ENCODE measurements around the gene TSPAN14. TPM values are rescaled to one million over a fixed set of nuclear protein-coding genes. Genes with fewer than 3 reads are reported as not detected.
A peak's percentile ranks its signal among the peaks of the same experiment; 100 is the strongest.

TSPAN14 gene
- polyA plus RNA-seq, 10 donors = 35.8 to 53.1 (median 46.3) TPM

DNA sequence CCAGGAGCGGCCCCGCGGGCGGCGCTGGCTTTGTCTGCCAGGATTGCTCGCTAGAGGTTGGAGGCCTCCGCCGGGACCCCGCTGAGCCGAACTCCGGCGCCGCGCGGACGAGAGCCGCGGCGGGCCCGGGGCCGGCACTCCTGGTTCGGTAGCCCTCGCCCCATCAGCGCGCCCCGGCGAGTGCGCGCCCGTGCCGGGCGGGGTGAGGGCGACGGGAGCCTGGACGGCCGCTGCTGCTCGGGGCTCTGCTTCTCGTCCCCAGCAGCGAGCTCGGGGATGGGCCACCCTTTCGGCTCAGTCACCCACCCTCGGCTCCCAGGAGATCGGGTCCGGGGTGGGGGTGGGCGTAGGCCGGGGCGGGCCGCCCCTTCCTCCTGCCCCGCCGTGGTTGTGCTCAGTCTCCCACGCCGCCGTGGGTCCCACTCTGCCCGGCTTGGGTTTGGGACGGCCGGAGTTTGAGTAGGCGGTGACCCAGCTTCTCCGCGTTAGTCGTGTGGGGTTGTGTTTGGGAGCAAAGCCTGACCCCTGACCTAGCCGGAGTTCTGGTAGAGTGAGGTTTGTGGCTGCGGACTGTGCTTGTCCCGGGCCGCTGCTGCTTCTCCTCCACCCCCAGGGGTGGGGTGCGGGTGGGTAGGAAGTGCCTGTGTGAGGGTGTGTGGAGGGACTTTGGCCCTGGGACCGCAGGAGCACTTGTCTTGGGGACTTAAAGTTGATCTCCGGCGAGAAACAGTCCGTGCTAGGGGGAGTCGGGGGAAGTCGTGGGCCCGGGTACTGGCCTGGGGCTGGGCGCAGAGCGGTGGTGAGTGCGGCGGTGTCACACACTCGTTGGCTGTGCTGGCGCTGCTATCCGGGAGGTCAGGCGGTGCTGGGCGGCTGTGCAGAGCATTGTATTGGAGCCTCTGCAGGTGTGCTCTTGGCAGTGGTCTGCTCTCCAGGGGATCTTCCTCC is 677 bp downstream of the TSPAN14 start:
- peak in 2 of 3 donors; percentile 29 to 68 for DNase-seq

GRCh38 chr10:80455461-80456349 is 1.6 kb downstream of the TSPAN14 start:
- no peak for DNase-seq

GRCh38 chr10:80457554-80458262 is 3.6 kb downstream of the TSPAN14 start:
- DNase-seq = no peak

DNA sequence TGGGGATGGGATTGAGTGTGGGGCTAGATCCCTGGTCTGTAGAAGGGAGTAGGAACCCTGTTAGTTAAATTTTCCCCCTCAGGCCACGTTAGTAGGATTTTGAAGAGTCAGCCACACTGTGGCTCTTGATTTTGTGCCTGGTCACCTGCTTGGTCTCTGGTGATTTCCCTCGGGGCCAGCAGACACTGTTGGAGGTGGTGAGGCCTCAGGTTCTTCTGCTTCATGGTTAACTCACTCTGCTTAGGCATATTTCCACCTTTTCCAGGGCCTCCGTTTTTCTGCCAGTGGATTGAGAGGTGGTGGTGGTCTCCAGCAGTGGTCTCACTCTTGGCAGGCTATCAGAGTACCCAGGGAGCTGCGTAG is 4.1 kb downstream of the TSPAN14 start:
- DNase-seq = no peak

- DNase-seq = no peak
These were observed 4.5 kb downstream of the TSPAN14 start for GRCh38 chr10:80458638-80459037.

DNA sequence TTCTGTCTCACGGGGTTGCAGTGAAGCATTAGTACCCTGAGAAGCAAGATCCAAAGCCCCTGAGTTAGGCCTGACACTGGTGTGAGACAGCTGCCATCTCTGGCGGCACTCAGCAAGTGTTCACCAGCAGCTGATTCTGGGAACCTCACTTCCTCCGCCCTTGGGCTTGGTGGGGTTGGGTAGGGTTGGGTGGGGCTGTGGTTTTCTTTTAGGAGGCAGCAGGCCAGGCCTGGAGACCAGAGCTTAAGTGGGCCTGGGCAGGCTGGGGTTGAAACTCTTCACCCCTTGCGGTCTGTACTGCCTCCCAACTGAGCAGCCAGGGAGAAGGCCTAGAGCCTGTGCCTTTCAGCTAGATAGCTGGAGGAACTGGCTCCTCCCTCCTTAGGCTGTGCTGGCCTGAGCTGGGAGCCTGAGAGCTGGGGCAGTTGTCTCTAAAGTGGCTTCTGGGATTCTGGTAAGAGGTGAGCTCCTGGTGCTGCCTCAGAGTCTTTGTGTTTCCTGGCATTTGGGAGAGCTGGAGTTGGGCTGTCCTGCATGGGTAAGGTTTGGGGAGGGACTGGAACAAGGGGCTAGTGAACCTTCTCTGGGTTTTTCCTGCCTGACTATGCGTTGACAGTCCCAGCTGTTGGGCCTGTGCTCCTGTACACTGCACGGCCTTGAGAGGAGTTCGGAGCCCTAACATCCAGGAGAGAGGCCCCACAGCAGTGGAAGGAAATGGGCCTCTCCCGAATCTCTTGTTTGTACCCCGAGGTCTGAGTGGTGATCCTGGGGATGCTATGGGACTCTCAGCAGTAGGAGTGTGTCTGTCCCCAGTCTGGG is 5.1 kb downstream of the TSPAN14 start:
- peak in 2 of 3 donors; percentile 38 to 68 for DNase-seq

GRCh38 chr10:80460399-80461207 is 6.5 kb downstream of the TSPAN14 start:
- peak in 1 of 3 donors; percentile 33 for DNase-seq

DNA sequence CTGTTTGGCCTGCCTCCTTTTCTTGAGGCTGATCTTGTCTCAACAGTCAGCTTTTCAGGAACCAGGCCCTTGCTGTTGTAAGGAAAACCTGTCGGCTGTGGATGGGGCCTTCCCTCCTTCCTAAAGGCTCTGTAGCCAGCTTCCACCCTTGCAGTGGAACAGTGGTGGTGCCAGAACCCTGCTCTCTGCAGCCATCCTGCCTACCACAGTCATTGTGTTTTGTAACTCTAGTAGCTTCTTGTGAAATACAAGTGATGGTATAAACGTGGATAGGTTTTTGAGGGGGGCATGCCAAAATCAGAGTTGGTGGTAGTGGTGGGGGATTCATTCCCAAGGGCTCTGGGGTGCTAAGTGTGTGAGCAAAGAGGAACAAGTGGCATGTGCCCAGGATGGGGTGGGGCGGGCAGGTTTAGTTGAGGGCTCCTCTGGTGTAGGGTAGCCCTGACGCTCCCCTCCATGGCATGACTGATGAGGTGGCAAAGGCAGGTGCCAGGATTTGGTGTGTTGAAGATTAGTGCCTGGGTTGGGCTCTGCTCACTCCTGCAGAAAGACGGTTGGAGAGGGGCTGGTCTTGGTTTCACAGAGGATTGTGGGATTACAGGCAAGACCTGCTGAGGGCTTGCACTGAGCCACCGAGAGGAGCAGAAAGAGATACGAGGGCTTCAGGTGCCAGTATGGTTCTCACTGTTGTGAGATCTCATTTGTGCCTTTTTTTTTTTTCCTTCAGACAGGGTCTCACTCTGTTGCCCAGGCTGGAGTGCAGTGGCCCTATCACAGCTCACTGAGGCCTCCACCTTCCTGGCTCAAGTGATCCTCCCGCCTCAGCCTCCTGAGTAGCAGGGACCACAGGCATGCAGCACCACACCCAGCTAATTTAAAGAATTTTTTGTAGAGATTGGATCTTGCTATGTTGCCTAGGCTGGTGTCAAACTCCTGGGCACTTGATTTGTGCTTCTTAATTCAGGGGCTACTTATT is 7.4 kb downstream of the TSPAN14 start:
- no peak for DNase-seq

- DNase-seq = peak in 2 of 3 donors; percentile 68 to 84
These were observed 8.3 kb downstream of the TSPAN14 start for GRCh38 chr10:80462299-80462980.

DNA sequence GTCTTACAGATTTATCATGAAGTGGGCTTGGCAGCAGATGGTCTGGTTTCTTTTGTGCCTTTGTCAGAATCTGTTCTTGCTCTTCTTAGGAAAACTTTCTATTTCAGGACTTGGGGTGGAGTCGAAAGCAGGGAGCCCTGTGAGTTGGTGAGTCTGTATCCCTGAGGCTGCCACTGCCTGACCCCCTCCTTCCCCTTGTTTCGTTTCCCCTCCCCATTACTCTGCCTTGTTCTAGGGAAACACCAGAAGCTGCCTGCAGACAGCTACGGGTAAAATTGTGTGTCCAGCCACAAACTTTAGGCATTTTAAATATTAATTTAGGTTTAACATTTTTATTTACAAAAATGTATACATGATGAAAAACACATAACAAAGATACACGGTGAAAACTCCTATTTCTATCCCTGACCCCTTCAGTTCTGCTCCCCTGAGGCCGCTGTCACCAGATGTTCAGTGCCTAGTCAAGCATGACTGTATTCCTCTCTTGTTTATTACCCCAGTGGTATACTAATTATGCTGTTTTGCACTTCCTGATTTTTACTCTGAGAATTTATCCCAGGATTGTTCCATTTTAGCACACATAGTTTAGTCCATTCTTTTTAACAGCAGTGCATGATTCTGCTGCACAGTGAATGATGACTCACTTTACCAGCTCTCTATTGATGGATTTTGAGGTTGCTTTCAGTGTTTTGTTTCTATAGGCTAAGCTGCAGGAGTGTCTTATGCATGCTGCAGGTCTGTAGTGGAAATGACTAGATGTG is 9.1 kb downstream of the TSPAN14 start:
- no peak for DNase-seq

DNA sequence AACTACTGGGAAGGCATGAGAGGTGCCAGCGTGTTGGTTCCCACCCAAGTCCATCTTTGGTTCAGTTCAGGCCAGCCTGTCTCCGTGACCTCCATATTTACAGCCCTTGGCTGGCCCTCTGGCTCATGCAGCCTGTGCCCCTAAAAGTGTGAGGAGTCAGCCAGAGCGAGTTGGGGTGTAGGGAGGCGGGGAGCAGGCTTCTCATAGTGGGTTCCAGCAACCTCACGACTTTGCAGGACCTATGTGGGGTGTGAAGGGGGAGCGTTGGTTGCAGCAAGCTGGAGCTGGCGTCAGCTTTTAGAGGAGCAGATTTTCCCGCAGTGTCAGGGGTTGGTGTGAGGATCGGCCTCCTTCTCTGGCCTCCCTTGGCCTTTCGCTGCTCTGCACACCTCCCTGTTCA is 9.8 kb downstream of the TSPAN14 start:
- no peak for DNase-seq

DNA sequence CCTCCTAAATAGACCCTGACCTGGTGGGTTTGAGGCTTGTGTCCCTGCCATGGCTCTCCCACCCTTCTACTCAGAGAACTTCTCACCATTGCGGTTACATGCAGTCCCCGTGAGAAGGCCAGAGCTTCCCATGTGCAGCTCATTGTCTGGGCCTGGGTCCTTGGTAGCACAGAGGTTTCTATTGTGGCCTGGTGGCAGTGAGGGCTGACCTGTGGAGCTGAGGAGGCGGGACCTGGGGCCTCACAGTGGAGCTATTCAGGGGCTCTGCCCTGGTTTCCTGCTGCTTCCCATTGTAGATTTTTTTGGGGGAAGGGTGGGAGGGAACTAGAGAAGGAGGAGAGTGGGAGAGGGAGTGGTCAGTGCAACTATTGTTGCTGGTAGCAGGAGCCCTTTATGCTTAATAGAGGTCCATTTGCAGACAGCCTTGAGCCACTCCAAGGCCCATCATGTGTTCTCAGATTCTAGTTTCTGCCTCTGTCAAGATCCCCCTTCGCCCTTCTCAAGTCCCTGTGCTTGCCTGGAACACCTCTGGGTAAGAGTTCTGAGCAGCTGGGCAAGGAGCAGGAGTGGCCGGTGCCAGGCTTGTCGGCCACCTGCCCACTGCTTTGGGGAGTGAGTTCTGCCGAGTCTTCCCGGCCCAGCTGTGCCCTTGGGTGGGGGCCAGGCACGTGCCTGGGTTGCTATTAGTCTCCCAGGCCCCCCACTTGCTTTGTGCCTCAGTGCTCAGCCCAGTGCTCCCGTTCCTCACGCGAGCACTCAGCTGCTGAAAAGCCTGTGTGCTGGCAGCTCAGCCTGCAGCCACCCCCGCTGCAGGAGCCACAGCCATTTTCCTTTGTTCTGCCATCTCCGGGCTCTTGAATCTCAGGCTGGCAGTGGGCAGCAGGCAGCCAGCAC is 10.7 kb downstream of the TSPAN14 start:
- DNase-seq = peak in 2 of 3 donors; percentile 50 to 75

DNA sequence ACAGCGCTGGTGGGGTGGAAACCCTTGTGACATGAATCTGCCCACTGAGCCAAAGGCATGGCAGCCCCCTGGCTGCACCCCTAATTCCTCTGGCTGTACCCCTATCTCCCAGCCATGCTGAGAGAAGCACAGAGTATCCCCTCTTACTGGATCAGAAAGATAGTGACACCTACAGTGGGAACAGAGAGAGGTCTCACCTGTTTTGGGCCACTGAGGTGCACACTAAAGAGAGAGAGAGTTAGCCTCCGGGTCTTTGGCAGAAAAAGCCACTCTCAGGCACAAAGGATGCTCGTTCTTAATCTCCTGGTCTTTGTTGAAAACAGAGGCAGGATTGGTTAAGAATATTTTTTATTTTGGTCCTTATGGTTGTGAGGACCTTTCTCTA is 11.3 kb downstream of the TSPAN14 start:
- no peak for DNase-seq

- DNase-seq = no peak
These were observed 11.9 kb downstream of the TSPAN14 start for GRCh38 chr10:80465839-80466590.

DNA sequence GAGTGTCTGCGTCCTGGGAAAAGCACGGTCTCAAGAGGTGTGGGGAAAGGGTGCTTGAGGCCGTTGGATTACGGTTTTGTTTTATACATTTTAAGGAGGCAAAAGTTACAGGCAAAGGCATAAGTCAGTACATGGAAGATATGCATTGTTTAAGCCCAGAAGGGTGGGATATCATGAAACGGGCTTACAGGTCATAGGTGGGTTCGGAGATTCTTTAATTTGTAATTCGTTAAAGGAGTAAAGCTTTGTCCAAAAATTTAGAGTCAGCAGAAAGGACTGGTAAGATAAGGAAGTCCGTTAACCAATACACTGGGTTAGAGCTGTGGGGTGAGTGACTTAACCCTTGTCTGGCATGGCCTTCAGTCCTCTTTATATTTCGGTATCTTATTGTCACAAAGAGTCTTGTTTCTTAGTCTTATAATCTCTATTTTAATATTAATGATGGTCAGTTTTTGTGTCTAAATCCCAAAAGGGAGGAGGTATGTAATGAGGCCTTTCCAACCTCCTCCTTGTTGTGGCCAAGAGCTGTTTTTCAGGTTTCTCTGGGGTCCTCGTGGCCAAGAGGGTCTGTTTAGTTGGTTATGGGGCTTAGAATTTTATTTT is 12.7 kb downstream of the TSPAN14 start:
- DNase-seq = no peak

Data from muscle of back (tissue), 11 donors.